GM18868 (cell line): ENCODE data around the gene MBOAT2.

ENCODE experiments used
- ATAC-seq: cut with Tn5 transposase; IDR thresholded peaks from one replicate; pipeline ENCODE4 v1.9.1; 2021; ENCODE audit warnings: mild to moderate bottlenecking, moderate library complexity; ENCODE audit not compliant: unreplicated experiment

Gene MBOAT2

DNA sequence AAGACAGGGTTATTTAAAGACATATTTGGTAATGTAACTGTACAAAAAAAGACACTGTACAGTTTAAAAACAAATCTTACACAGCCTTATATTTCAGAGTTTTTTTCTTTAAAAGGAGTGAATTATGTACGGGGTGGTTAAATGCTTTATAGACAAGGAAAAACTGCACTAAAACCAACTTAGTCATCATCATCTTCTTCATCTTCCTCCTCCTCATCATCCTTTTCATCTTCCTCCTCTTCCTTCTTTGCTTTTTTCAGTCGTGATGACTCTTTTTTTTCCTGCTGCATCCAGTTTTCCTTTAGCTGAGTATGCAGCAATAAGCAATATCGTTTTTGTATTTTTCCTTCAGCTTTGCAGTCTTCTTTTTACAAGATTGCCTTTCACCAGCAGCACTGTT is 14.6 kb upstream of the MBOAT2 start:
- ATAC-seq: no peak

DNA sequence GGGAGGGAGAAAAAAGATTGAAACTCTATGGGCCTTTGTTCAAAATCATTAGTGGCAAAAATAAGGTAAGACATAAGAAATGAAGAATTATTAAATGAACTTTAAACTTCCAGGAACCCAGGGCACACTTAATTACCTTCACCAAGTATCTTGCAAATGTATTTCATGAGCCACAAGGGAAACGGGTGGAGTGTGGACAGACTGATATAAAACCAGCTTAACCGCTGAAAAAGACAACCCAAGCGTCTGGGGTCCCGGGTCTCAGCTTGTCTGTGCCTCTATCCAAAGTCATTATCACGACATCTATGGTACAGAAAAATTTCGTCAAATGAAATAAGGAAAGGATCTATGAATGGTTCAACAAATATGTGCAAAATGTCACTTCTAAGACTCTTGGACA is 13.9 kb upstream of the MBOAT2 start:
- ATAC-seq: no peak

DNA sequence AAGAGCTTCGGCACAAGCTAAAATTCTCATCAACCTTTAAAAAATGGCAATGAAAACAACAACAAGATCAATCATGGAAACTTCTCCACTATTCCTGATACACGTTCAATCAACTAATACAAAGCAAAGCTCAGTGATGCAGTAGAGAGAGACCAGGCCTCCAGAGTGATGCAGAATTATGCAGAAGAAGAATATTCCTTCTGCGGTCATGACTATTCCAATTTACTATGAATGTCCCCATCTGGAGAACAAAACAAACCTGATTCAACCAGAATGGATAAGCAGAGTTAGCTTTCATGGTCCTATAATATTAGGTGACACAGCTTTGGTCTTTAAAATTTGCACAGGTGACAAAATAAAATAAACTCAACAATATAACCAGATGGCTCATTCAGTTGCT is 12.5 kb upstream of the MBOAT2 start:
- ATAC-seq: no peak

DNA sequence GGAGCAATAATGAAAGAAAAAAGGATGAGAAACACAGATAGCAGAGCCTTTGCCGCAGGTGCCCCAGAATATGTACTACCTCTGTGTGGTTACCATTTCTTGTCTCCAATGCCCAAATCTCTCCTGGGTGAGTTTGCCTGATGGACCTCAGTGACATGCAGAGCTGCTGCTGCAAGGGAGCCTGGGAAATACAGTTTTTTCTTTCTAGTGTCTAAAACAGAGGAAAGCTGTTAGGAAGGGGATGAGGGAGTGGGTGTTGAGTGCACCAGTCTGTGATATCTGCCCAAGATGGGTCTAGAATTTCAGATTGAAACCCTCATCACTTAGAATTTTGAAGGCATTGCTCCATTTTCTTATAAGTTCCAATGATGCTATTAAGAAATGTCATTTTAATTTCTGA is 9.9 kb upstream of the MBOAT2 start:
- ATAC-seq: no peak

DNA sequence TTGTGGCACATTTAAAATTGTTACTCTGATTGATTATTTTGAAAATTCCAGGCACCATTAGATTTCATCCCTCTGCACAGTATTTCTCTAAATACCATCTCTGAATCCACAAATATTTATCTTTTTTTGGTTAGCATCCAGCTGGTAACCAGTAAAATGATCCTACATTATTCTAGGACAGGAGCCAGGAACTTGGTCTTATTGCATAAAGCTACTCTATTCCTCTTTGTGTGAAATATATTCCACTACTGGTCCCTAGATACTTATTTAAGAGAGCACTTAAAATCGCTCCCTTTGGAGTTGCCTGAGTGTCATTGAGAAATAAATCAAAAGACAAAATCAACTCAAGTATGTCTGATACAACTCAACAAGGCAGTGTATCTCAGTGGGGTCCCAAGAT is 7.4 kb upstream of the MBOAT2 start:
- no peak for ATAC-seq

DNA sequence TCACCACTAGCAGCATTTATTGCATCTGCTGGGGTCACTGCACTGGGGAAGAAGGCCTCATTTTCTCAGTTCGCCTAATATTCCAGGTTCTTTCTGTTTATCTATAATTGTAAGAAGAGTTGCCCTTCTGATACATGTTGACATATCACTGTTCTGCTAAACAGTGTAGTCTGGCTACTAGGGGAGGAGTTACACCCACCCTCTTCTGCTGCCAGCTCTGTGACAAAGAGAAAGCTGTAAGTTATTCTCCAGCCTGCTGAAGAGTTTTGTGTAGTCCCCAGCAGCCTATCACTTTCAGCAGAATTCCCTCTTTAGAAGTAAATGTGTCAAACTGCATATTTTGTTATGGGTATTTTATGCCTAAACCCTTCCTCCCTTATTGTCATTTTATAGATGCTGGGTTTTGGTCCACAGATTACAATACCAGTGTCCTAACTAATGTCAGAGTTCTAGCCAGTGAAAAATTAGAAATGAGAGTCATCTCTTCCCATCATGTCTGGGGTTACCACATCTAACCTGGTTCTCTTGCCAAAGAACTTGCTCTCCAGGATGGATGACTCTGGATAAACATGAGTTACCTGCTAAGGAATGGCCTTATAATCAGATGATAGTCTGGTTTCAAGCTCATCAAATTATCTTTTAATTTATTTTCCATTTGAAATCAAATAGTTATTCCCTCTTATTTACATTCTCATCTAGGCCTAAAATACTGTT is 5.6 kb upstream of the MBOAT2 start:
- no peak for ATAC-seq

DNA sequence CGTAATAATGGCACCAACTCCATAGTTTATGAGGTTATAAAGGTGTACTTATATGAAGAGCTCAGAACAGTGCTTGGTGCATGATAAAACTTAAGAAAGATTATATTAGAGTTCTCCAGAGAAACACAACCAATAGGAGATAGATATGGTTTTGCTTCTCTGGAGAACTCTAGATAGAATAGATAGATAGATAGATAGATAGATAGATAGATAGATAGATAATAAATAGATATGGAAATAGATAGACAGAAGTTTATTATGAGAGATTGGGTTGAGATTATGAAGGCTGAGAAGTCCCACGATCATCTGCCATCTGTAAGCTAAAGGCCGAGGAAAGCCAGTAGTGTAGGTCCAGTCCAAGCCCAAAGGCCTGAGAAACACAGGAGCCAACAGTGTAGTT is 2.9 kb upstream of the MBOAT2 start:
- no peak for ATAC-seq

DNA sequence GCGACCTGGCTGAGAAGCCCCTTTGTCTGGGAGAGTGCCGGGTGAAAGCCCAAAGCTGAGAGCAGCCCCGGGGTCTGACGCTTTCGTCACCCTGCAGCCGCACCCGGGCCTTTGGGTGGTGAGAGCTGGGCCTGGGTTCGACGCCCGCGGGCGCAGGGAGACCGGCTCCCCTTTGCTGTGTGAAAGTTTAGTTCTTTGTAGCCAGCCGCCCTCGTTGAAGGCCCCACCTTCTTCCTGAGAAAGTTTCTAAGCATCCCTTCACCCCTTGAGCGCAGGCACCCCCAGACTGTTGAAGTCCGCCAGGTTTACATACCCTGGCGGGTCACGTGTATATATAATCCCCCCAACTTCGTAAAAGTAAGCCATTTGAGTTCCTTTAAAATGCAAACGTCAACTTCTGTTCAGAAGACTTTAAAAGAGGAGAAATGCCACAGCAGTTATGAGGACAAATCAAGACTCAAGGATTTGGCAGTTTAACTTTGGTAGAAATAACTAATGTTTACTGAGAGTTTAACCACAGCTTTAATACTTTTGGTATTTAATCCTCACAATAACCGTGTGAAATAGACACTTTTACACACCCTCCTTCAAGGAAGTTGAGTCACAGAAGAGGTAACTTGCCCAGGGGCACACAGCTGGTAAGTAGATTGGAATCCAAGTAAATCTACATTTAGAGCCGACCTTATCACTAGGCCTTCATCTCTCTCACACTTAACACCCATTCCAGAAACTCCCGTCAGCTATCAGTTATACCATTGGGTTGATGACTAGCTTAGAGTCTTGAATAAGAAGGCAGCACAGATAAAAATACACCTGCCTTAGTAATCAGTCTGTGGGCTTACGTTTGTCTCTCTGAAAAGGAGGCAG is 1.1 kb upstream of the MBOAT2 start:
- no peak for ATAC-seq

DNA sequence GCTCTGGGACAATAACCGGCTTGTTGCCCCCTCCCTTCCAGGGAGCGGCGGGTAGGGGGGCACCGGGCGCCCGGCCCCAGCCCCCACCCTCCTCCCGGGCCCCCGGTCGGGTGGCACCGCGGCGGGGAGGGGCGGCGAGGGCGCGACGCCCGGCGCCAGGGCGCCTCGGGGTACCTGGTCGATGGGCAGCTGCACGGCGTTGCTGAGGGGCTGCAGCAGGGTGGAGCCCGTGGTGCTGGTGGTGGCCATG is 193 bp downstream of the MBOAT2 start:
- no peak for ATAC-seq

DNA sequence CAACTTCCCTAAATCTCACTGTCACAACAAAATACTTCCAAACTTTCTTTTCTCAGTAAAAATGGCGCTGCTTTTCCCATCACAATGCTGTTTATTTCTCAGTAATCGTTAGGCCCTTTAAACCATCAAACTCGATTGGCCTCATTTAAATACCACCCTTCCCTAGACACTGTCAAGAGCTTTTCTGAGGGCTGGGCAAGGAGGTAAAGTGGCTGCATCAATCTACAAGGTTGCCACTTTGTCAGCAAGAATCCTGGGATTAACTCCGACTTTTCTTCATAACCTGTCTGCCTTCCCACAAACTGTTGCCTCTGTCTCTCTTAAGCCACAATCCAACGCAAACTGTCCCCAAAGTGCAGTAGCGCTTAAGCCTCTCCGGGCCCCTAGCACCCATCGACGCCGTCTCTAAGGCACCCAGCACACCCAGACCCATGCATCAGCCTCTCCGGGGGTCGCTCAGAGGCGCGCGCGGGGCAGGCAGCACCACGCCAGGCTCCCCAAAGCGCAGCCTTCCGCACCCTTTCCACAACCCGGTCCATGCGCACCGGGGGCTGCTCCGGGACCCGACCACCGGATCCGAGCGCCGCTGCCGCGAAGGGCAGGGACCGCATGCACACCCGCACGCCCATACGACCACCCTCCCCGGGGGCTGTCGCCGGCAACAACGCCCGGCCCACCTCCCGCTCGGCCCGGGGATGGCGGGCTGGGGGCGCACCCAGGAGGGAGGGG is 683 bp downstream of the MBOAT2 start:
- no peak for ATAC-seq

DNA sequence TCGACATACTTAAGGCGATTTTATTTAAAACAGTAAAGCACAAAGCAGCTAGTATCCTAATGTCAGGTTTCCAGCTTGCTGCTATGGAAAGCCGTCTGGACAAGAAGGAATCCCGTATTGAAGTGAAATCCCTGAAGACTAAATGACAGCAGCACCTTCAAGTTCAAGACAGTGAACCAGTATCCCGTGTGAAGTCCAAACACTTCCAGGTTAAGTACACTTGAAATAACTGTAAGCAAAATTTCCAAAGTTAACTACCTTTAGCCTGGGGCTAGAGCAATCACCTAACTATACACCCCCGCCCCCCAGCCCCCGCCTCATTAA is 1.2 kb downstream of the MBOAT2 start:
- no peak for ATAC-seq

DNA sequence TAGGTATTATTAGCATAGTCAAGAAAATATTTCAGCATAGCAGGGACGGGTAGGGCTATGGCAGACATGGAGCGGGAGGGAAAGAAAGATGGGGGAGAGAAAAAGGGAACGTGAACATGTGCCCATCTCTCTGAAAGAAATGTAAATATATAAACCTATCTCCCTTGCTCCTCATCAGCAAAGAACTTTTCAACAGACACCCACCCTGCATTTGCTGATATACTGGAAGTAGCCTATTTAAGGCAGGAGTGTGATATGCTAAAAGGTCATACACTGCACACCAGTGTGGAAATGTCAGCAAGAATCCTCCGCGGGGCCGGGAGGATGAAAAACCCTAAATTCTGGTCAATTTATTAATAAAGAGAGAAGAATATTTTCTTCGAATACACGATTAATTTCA is 1.7 kb downstream of the MBOAT2 start:
- no peak for ATAC-seq

DNA sequence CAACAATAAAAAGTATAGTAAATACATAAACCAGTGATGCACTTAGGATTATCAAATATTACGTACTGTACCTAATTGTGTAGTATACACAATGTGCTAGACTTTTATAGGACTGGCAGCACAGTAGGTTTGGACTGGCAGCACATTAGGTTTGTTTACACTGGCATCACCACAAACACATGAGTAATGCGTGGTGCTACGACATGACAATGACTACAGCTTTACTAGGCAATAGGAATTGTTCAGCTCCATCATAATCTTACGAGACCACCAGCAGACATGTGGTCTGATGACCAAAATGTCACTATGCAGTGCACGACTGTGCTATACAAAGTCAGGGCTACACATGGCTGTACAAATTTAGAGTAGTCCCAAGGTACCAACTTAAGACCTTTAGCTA is 2.3 kb downstream of the MBOAT2 start:
- ATAC-seq: no peak

DNA sequence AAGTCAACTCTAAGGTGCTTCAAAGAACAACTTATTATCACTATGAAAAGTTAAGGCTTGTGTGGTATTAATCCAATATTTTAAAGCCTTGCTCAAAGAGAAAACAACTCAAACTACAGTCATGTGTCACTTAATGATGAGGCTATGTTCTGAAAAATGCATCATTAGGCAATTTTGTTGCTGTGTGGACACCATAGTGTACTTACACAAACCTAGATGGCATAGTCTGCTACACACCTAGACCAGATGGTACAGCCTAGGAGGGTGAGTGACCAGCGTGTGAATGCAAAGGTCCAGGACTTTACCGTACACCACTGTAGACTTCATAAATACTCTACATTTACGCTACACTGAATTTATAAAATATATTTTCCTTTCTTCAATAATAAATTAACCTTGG is 3.0 kb downstream of the MBOAT2 start:
- no peak for ATAC-seq

DNA sequence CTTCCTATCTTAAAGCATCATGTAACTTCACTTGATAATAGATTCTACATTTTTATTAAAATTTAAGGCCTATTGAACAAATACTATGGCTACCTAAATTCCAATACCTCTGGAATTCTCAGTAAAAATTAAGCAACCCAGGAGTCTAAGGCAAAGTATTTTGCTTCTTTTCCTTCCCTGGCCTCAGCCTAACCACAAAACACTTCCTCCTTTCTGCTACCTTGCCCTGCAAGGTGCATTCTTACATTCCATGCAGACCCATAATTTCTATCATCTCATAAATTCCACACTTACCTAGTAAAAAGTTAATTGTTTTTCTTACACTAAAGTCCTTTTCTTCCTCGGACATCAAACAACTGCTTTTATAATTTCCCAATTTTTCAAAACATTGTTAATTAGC is 3.7 kb downstream of the MBOAT2 start:
- no peak for ATAC-seq

DNA sequence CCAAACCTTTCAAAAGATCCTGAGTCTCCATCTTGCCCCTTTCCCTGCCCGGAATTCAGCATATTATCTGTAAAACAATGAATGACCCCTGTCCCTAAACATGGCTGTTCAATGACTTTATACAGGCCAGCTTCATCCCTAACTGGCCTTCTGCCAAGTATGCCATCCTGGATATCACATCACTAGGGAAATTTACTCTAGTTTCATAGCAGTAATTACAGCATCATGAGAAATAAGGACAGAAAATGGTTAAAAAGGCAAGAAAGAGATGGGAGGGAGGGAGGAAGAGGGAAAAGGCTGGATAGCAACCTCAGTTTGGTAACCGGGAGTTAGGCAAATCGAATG is 4.4 kb downstream of the MBOAT2 start:
- no peak for ATAC-seq

DNA sequence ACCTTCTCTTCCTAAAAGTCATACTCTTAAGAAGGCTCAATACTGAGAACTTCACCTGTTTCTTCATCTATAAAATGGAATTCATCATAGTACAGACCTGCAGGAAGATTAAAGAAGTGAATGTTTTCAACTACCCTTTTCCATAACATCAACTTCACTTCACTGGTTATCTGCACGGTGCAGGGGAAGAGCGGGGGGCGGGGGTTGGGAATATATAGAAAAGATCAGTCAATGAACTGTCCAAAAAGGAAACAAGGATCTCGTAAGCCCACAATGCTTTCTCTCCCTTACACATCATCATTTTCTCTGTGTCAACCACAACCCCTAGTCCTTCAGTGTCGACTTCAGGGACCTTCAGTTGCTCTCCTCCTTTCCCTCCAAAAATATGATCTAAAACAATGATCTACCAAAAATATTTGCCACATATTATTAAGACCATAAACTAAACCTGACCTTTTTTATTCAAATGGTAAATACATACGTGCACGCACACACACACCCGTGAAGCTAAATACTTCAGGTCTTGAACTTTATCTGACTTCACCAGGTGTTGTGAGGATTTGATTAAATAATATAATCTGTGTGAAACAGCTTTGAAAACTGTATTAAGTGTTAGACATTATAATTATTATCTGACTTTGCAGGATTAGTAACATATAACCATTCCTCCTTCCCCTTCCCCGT is 4.9 kb downstream of the MBOAT2 start:
- ATAC-seq: no peak

DNA sequence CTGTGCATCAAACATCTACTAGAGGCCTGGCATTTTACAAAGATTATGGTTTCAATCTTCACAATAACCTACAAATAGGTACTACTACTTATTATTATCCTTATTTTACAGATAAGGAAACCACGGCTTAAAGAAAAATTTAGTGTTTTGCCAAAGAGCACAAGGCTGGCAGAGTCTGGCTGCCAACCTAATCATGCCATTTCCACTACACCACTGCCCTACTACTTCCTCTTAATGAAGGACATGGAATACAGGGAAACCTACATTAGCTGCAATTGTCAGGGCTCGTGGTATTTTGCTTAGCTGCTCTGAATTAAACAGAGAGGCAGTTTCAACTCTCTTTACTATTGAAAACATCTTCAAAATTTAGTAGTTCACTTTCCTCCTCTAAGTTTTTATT is 5.9 kb downstream of the MBOAT2 start:
- no peak for ATAC-seq

DNA sequence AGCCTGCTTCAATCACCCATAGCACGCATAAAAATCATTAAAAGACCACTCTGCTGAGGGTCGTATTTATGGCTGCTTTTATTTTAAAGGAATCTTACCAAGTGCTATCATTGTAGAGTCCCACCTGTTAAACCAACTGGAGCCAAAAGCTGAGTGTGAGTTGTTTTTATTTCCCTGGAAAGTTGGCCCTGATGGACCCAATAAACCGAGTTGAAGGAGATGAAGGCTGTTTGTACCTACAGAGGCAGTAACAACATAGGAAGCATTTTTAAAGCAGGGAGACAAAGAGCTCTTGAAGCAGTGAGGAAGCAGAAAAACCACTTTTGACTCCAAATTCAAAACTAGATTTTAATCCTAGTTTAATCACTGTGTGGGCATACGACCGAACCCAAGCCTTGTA is 6.4 kb downstream of the MBOAT2 start:
- ATAC-seq: no peak

DNA sequence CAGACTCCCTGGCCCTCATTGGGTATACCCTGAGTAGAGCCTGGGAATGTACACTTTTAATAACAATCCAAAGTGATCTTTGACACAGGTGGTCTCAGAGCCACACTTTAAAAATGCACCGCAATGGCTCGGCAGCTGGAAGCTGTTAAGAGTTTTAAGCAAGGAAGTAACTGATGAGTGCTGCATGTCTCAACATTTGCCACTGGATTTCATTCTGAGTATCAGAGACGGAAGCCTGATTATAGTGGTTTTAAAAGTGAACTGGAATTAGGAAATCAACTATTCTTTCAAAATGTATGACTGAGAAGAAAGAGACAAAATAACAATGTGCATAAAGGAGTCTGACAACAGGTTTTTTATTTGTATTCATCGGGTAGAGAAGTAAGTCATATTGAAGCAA is 7.5 kb downstream of the MBOAT2 start:
- ATAC-seq: no peak

DNA sequence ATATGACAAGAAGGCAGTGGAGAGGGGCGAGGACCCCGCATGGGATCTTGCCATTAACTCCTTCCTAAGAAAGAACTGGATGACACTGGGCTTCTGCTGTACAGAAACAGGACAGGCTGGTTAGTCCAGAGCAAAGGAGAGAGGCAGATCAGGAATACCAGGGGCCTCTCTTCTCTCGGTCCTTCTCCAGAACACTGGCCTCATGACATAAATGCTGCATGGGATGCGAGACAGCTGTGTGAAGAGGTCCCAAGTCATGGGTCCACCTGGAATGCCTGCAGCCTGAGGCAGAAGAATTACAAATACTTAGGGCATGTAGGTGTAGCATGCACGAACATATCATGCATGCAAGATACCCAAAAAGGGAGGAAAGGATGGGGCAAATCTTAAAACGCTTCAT is 9.1 kb downstream of the MBOAT2 start:
- ATAC-seq: no peak

DNA sequence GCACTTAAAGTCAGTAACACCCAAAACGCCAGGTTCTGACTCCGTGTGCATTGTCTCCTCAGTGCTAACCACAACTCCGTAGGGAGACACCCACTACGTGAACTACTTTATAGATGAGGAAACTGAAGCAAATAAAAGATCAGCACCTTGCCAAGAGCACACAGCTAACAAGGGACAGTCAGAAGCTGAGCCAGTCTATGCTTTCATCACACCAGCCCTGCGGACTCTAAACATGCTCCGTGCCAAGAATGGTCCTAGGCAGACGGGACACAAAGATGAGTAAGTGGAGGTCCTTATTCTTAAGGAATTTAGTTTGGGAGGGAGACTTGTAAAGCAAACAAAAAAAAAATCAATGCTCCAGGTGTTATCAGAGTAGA is 9.6 kb downstream of the MBOAT2 start:
- no peak for ATAC-seq
